Transverse colon (tissue), 4 donors: Measurements from ENCODE around the gene NLRP10.

ENCODE experiments used
- CTCF ChIP-seq, 5 experiments: fragments of 200-600 bp in 3 of 5; fragments of 450-650 bp in 2 of 5; sonication (generic) in 3 of 5; IDR thresholded peaks; 1 replicate in 2 of 5; 2 replicates in 3 of 5; pipeline ENCODE4 v1.5.1; 2016 to 2017; ENCODE audit warnings: antibody characterized with exemption in 5 of 5, inconsistent platforms in 3 of 5, mild to moderate bottlenecking in 2 of 5, moderate library complexity in 1 of 5
- EP300 ChIP-seq: sonication (generic); formaldehyde crosslinking; IDR thresholded peaks from one replicate; pipeline ENCODE4 v1.6.1; 2017; ENCODE audit warnings: antibody characterized with exemption, low read depth
- POLR2A ChIP-seq: fragments of 450-650 bp; IDR thresholded peaks from one replicate; pipeline ENCODE4 v1.6.1; 2016; ENCODE audit warnings: antibody characterized with exemption, mild to moderate bottlenecking, moderate library complexity
- POLR2AphosphoS5 ChIP-seq, 3 donors: sonication (generic); formaldehyde crosslinking; IDR thresholded peaks; one replicate each; pipeline ENCODE4 v1.6.1; 2016; ENCODE audit warnings: antibody characterized with exemption in 3 of 3

- TF ChIP-seq CTCF (IDR thresholded peaks at IDR 0.05) (no peak), EP300 (no peak), POLR2AphosphoS5 (IDR thresholded peaks at IDR 0.05) (no peak), POLR2A (no peak)
Observed at GRCh38 chr11:8011981-8012444, 46.8 kb upstream of the NLRP10 start.
